DMS53 treated with DMSO at 0.1 percent for 48 hours (cell line): ENCODE data around the gene ANO2.

ENCODE experiments used
- DNase-seq: peaks from one replicate; lab custom pipeline; 2025; ENCODE audit not compliant: unreplicated experiment; lab: John Stamatoyannopoulos, UW

The ANO2 gene

DNA sequence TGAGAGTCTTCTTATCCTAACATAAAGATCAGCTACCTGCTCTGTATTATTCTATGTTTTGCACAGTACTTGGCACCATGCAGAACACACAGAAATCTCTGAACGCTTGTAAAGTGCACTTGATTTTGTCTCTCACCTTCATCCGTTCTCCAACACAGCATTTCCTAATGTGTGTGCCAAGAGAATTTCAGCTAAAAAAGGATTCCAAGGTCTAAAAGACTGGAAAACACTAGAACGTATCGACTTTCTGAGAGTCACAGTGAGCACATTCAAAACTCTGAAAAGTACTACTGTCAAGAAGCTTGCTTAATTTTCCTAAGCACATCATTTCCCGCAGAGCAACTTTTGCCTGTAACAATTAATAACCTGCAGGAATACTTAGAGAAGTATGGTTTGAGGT lies 211.1 kb downstream of the ANO2 start:
- no peak for DNase-seq

DNA sequence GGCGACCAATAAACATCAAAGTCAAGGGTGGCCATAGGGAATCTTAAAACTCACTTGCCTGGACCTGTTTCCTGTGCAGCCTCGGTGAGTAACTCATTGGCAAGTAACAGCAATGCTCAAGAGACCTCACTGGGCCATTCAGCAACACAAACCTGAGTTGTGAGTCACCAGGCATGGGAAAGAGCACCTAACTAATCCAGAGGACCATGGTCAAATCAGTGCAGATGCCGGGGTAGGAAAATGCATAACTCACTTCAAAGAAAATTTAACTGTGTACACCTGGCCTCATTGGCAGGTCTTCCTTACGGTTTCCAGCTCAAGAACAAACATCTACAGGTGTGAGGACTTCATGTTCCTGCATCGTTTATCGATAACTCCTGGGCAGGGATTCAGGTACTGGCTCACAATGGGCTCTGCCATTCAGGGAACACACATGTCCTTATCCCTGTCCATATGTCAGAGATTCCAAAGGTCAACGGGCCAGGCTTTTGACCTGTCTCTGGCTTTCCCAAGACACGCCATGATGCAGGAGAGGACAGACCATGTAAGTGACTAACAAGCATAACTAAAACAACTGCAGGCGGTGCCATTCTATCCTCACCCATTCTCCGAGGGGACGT lies 211.8 kb downstream of the ANO2 start:
- DNase-seq: no peak

DNA sequence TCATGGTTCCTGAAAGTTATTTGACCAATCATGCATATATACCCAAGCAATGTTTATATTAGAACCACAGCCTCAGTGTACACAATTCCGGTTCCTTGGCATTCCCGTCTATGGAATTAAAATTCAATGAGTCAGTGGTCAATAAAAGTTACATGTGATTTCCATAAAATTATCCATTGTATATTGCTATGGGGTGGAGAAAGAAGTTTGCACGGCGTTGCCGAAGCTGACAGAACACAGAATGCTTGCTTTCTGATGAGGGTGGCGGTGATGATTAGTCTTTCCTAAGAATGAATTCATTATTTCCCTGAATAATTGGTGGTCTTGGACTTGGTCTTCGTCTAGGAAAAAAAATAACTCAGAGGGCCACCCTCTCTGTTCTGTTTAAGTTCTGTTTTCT lies 214.1 kb downstream of the ANO2 start:
- no peak for DNase-seq

DNA sequence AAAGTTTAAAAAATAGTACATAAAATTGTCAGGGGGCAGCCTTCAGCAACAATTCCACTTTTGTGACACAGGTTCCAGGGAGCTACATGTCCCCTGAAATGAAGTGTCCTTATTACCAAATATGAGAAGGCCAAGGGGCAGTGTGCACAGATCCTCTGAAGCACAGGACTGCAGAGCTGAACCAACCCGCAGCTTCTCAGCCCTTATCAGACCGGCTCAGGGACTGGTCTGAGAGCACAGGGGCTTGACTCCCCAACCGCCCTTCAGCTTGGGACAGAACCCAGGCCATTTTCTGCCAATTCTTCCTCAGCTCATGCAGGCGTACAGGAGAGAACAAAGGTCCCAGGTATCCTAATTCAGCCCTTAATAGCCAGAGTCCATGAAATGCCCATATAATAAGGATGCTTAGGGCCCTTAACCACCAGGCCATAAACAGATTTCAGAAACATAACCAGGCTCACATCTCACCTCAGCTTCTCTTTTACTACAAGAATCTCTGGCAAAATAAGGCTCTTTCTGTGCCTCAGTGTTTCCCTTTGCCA lies 221.3 kb downstream of the ANO2 start:
- DNase-seq: no peak

DNA sequence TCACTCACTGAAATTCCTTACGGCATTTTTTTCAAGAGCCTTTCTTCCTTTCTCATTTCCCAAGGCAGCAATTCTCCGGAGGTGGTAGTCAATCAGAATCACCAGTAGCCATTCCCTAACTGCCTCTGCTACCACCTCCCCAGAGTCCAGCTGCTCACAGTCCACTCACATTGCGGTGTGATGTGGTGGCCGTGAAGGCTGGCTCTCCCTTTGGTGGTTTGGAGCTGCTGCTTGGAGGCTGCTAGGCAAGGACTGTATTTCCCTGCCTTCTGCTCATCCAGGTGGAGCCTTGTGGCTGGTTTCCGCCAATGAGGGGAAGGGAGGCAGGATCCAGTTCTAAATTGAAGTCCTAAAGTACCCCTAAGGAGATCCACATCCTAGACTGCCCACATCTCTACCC lies 222.0 kb downstream of the ANO2 start:
- DNase-seq: no peak

DNA sequence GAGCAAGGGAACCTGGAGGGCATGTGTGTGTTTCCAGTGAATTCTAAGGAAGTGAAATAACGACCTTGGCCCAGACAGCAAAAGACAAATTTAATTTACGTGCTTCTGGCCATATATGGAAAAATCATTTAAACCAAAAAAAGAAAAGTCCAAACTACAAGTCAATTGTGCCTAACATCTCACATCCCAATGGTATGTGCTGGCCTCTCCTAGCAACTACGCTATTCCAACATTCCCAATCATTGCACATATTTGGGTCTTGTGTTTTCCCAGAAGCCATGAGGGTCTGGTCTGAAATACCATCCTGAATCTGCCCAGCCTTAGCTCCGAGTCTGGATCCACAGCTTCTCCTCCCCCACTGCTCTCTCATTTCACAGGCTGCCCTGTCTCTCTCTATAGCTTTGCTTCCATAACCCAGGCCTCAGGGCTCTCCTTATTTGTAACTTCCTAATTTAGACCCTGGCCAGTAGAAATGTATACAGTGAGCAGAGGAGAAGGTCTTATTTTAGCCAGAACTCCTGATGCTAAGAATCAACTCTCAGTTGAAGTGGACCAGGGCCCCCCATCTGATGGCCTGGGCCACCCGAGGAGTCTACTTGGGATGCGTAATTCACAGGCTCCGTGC lies 224.6 kb downstream of the ANO2 start:
- DNase-seq: no peak

DNA sequence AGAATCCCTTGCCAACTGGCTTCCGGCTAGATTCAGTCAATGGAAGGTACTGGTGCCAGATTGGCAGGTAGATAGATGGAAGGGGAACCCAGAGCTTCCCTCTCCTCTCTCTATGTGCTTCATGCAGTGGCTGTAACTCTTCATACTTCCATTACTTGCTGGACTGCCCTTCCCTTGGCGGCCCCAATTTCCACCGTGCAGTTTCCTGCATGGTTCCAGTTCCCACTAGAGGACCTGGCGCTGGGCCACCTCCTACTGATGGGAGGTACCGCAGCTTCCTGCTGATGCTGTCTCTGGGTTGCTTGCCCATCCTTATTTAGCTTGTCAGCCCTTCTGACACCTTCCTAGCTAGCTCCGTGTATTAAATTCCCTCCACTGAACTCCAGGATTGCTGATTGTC lies 226.4 kb downstream of the ANO2 start:
- DNase-seq: no peak

DNA sequence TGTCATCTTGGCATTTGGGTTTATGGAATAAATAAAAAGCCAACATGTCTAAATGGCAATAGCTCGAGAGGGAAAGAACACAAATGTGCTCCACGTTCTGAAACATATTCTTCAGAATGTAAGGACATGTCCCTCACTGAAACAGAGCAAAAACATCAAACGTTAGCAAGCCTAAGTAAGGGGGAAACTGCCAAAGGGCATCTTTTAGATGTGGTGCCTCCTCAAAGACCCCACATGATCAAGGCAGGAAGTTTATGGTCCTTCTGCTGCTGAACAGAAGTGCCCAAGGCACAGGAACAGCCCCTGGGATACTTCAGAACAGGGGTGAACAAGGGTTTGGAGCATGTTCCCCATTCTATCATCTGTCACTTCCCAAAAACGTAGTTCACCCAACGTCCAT lies 227.0 kb downstream of the ANO2 start:
- DNase-seq: no peak

DNA sequence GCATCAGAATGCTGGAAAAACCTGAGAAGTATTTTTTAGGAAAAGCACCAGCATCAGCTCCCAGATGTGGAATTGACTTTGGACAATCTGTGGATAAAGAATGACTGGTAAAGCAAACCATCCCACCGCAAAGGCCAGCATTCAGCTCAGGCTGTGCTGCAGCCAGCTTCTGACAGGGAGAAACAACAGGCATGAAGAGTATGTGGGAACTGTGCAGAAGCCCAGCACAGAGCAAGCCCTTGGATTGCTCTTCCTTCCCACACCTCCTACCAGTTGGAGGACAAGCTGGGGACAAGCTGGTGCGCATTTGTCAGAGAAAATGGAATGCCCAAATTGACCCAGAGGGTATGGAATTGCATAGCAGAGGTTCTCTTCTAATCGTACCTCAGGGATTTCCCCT lies 228.1 kb downstream of the ANO2 start:
- DNase-seq: no peak

DNA sequence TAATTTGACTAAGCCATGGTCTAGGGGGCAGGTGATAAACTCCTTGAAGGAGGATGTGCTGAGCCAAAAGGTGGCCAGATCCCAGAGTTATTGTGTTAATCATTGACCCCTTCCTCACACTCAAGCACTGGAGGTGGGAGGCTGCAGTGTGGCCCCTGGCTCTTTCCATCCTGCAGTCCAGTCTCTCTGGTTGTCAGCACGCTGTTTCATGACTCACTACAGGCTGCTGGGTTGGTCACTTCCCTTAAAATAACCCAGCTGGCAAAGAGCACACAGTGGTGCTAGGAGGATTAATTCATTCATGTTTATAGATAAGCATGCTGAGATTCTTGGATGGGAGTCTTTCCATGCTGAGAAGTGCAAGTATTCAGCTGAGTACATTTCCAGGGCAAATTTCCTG lies 228.9 kb downstream of the ANO2 start:
- DNase-seq: no peak

DNA sequence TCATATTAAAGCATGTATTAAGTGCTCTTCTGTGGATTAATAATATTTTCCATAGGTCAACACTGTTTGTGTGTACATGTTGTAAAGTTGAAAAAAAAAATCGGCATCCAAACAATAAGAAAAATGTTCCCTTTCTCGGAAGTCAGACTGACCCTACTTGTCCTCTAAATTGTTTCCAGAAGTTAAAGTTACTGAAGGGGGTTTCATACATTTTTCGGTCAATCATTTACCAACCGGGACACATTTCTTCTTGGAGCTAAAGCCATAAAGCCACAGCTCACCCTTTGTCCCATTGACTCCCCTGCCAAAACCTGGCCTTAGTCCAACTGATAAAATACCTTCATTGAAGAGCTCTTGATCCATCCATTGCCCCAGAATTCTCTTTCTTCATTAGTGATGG lies 230.0 kb downstream of the ANO2 start:
- no peak for DNase-seq

DNA sequence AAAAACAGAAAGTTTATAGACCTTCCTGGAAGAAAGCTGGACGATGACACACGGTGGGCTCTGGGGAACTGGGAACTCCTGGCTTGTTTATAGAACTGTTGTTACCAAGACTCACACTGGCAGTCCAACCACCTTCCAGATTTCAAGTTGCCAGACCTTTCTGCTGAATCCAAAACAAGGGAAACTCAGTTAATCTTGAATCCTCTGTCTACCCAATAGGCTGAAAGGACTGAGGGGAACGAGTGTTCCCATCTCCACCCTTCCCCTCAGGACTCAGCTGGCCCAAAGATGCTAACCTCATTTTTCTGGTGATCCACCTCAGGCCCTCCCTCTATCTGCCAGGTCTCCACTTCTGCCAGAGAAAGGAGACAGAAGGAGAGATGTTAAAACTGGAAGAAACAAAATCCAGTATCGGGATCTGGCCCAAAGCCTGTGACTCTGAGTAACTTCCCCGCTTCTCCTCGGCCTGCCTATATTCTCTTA lies 231.4 kb downstream of the ANO2 start:
- no peak for DNase-seq

DNA sequence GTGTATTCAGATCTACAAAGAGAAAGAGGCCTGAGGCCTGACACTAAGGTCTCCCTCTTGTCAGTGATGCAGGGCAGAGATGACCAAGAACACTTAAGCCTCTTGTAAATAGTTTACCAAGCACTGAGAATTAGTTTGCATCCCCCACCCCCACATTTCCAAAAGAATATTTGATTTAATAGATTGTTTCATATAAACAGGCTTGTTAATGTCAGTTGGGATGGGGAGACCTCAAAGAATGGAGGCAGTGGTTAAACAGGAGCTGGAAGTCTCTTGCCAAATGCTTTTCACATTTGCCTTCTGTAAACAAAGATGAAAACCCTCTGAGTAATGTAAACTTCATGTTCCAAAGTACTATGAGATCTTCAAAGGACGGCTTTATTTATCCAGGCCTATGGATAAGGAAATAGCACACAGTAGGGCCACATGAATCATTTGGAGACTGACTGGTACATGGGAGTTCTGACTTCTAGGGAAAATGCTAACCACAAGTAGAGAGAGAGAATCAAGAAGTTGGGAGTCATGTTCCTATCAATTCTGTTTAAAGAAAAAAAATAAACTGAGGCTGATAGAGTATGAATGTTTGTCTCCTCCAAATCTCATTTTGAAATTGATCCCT lies 234.7 kb downstream of the ANO2 start:
- no peak for DNase-seq

DNA sequence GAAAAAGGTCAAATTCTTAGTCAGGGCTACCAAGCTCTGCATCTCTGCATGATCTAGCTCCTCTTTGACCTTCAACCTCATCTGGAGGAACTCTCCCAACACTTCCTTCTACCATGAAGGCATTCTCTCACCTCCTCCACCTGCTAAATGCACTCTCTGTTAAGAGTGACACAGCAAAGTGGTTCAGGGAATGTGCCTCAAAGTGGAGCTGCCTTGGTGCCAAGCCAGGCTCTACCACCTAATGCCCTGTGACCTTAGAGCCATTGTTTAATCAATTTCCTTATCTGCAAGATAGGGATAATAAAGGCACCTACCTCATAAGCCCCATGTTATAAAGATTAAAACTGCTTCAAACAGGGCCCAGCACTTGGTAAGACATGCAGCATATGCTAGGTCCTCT lies 236.7 kb downstream of the ANO2 start:
- no peak for DNase-seq

DNA sequence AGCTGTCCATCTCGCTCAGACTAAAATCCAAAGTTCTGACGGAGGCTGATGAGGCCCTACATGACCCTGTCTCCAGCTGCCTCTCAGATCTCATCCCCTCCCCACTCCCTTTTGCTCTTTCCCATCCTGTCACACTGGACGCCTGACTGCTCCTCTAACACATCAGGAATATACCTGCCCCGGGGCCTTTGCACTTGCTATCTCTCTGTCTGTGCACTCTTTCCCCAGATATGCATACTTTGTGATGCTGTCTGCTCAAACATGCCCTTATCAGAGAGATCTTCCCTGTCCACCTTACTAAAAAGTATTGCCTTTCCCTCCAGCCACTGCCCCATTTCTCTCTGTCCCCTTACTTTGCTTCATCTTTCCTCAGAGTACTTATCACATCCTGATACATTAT lies 238.8 kb downstream of the ANO2 start:
- DNase-seq: no peak

DNA sequence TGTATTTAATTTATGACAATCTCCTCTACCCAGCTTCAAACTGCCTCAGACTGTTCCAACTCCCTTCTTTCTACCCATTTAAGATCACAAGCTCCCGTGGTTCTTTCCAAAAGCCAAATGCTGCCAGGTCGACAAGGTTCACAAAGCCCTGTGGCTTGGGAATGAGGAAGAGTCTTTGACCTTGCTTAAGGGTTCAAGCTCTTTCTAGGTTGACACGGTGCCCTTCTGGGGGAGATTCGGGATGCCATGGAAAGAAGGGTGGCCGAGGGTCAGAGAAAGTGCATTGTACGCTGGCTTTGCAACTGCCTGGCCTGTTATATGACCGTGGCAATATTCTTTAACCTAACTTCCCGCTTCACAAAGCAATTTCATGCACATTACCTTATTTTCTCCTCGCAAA lies 239.3 kb downstream of the ANO2 start:
- DNase-seq: no peak

DNA sequence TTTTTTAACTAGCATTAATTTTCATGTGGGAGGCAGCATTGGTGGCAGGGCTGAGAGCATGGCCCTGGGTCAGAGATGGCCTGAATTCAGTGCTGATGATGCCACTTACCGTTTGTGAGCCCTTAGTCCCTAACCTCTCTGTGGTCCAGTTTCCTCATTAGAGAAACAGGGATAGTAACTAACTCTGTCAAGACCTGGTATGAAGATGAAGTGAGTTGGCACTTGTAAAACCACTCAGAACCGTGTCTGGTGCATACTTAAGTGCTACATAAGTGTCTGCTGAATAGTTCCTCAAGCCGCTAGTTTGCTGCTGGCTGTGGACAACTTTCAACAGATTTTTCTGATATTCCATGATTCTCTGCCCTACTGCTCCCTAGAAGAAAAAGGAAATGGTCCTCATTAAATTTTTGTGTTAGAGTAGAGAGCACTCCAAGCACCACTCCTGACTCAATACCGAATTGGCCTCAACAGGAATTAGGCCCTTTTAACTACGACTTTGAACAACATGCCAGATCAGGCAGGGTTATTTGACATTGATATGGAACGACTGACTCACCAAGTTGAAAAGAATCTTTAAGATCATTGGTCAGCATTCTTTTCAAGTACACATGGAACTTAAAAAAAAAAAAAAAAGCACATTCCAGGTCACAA lies 250.2 kb downstream of the ANO2 start:
- no peak for DNase-seq

DNA sequence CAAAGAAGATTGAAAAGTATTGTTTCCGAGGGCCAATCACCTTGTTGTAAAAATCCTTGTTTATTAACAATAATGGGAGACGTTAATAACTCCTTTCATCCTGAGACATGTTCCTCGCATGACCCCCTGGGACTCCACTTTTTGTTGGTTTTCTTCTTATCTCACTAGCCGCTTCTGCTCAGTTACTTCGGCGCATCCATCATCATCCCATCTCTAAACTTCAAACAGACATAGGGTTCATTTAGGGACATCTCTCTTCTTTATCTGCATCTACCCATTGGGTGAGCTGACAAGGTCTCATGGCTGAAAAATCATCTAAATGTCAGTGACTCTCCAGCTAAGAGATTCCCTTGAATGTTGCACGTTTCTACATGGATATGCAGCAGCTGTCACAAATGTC lies 252.2 kb downstream of the ANO2 start:
- no peak for DNase-seq

DNA sequence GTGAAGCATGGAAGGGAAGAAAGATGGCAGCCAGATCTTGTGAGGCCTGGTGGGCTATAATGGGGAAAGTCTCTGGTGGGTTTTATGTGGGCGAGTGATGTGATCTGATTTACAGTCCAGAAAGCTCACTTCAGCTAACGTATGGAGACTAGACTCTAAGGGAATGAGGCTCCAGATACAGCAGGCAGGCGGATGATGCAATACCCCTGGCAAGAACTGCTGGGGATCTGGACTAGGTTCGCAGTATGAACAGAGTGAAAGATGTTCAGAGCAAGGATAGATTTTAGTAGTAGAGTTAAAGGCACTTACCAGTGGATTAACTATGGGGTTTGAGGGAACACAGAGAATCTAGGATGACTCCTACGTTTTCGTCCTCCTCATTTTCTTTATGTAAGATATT lies 253.1 kb downstream of the ANO2 start:
- no peak for DNase-seq

DNA sequence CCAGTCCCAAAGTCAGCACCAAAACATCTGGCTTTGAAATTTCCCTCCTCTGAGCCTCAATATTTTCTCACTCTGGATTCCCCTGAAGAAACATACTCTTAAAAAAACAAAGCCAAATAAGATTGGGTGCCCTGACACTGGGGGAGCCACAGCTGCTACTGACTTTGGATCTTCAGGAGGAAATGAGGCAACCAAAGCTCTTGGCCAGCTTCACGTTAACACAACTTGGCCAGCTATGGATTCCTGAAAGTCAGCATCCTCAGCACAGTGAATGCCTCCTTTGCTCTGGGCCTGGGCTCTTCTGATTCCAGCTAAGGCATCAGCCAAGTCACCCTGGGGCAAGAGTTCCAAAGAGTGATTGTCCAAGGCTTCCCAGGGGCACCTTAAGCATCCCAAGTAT lies 254.8 kb downstream of the ANO2 start:
- no peak for DNase-seq

DNA sequence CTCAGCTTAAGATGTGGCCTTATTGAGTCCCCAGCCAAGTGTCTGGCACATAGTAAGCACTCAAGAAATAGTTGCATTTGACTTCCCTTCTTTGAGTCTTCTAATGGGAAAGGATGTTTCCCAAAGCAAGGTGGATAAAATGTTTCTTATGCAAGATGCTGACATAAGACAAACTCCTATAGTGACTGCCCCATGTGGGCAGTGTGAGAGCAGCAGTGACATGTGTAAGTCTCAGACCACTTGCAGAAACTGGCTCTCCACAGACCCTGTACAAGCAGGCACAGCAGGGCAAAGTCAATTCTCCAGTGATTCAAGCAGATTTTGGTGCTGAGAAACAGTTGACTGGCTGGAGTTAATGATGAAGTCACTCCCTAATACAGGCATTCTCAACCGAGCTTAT lies 255.3 kb downstream of the ANO2 start:
- DNase-seq: no peak

DNA sequence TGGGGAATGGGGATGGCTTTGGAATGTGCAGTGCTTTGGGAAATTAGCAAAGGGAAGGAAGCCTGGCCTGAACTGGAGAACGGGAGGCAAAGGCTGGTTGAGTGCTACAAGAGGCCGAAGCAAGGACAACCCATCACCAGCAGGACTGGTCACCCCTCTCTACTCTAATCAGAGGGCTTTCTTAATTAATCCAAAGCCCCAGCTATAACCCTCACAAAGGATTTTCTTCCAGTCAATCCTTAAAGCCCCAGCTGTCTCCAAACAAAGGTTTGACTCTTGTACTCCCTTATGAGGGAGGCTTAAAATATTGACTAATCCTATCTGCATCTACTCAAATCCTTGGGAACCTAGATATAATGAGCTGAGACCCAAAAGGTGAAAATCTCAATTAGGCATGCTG lies 256.8 kb downstream of the ANO2 start:
- DNase-seq: no peak
